GM19467 (cell line): ENCODE results near the gene CD6.

Source experiments
- ATAC-seq: cut with Tn5 transposase; IDR thresholded peaks from one replicate; pipeline ENCODE4 v1.9.1; 2021; ENCODE audit warnings: mild to moderate bottlenecking, moderate library complexity; ENCODE audit not compliant: unreplicated experiment

Gene CD6

GRCh38 chr11:61024938-61025820 is 53.7 kb downstream of the CD6 start:
- no peak for ATAC-seq

DNA sequence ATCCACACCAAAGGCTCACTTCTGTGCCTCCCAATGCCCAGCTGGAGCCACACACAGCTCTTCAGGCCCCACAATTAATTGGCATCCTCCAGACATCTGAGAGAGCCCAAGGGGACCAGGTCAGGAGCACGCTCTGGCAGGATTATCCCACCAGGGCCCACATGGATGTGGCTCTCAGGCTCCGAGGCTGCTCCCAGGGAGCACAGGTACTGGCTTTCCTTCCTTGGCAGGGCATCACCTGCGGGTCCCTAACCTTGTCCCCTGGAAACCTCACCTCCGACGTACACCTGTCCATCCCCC is 54.3 kb downstream of the CD6 start:
- no peak for ATAC-seq

DNA sequence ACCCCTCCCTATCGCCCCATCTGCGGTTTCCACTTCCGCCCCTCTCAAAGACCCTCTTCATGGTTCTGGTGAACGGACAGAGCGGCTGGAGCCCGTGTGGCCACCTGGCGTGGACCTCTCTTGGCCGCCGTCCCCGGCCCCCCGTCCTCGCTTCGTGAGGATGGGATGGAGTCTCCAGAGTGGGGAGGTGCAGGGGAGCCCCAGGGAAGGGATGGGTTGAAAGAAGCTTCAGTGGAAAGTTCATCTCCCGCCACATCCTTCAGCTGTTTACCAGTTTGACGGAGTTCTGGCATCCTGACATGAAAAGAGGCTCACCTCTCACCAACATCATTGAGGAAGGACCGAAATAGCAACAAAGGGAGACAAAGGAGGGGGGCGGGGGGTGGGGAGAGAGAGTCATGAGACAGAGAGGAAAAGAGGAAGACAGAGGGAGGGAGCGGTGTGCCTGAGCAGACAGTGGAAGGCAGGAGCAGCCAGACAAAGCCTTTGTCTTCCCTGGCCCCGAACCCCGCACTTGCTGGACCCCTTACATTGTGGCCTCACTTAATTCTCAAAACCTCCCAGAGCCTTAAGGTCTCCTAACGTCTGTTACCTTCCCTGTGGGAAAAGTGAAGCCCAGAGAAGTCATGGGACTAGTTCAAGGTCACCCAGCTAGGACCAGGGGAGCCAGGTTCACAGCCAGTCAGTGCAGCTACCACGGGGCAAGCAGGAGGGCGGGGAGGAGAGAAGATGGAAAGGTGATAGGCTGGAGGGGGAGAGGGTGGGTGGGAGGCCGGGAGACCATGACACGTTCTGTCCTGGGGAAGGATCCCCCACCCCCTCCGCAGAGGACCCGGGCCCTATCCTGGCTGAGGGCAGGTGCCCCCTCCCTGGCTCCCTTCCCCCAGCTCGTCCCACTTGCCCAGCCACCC is 54.9 kb downstream of the CD6 start:
- ATAC-seq, result no peak

DNA sequence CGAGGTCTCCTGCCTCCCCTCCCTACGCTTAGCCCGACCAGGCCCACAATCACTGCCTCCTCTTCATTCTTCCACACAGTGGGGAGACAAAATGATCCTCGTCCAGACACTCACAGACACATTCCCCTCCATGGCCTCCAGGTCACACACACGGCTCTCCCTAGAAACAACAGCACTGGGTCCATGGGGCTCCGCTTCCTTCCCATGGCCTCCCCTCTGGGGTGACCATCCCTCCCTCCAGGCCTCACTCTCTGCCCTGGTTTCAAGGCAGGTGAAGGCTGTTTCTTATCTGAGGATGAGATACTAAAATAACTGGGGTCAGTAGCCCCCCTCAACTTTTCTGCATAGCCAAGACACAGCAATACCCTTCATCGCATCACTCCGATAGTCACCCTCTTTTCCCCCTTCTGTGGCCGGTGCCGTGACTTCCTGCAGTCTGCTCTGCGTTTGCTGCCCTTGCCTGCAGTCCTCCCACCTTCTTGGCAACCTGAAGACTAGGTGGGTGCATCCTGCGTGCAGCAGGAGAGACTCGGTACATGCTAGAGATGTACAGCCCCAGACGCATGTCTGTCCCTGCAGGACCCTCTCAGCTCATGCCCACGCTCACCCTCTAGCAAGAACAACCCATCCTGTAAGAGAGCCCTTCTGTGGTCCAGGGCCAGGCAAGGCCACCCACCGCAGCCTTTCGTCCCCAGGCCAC is 55.8 kb downstream of the CD6 start:
- ATAC-seq, result no peak

DNA sequence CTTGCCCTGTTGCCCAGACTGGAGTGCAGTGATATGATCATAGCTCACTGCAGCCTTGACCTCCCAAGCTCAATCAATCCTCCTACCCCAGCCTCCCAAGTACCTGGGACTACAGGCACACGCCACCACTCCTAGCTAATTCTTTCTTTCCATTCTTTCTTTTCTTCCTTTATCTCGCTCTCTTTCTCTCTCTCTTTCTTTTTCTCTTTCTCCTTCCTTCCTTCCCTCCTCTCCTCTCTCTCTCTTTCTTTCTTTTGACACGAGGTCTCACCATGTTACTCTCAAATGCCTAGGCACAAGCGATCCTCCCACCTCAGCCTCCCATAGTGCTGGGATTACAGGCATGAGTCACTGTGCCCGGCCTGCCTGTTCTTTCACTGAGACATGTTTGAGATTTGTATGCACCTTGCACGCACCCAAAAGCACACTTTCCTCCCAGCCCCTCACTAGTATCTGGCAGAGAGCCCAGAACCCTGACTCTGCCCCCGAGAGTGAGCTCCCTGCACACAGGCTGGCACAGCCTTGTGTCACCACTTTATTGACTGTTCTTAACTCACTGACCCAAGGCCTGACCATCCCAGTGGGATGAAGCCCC is 56.8 kb downstream of the CD6 start:
- ATAC-seq, result no peak

DNA sequence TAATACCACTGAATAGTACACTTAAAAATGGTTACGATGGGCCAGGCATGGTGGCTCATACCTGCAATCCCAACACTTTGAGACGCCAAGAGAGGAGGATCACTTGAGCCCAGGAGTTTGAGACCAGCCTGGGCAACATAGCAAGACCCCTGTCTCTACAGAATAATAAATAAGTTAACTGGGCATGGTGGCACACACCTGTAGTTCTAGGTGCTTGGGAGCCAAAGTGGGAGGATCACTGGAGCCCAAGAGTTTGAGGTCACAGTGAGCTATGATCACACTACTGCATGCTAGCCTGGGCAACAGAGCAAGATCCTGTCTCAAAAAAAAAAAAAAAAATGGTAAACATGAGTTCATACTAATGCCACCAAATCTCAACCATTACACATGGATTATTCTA is 61.3 kb downstream of the CD6 start:
- ATAC-seq, result no peak

- no peak for ATAC-seq
These were observed 61.9 kb downstream of the CD6 start for GRCh38 chr11:61033417-61033816.

DNA sequence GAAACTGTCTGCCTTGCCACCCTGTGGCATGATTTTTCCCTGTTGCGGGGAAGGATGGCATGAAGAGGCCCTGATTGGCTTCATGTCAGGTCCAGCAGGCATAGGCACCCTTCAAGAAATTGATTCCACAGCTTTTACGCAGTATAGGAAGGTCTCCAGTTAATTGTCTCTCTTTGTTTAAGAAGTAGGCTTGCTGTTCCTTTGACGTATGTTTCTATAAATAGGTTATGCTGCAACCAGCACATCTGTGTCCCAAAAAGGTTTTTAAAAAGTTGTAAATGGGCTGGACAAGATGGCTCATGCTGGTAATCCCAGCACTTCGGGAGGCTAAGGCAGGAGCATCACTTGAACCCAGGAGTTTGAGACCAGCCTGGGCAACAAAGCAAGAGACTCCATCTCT is 62.6 kb downstream of the CD6 start:
- ATAC-seq, result no peak

GRCh38 chr11:61034704-61035525 is 63.4 kb downstream of the CD6 start:
- no peak for ATAC-seq

DNA sequence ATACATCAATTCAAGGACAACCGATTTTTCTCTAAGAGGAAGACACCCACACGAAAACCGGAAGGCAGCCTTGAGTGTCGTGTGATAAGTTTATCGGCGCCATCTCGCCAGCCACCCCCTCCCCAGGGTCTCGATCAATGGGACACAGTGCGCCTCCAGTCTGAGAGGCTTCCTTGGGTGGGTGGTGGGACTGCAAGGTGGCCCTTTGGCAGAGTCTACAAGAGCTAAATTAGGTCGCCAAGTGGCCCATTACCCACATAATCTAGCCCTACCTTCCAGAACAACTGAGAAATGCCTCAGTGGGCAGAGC is 64.0 kb downstream of the CD6 start:
- ATAC-seq, result no peak

DNA sequence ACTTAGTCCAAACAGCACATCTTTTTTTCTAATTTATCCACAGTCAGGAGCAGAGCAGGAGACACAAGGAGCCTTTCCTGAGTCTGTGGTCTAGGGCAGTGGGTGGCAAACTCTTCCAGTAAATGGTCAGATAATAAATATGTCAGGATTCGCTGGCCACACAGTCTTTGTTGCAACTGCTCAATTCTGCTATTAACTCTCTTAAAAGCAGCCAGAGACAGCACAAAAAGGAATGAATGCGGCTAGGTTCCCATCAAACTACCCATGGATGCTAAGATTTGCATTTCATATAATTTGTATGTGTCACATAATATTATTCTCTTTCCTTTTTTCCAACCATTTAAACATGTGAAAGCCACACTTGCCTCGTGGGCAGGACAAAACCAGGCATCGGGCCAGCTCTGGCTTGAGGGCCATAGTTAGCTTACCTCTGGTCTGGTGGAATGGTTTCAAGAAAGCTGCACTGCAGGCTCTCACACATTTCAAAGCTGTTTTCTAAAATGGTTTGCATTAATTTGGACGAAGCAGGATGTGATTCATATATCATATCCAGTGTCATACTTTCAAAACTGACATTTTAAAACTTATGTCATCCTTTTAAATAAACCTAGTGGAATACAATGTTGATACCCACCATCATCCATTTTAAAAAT is 66.1 kb downstream of the CD6 start:
- ATAC-seq, result no peak

- ATAC-seq, result no peak
These were observed 68.4 kb downstream of the CD6 start for GRCh38 chr11:61039916-61040315.

GRCh38 chr11:61041755-61042518 is 70.5 kb downstream of the CD6 start:
- peak; percentile 69 for ATAC-seq

DNA sequence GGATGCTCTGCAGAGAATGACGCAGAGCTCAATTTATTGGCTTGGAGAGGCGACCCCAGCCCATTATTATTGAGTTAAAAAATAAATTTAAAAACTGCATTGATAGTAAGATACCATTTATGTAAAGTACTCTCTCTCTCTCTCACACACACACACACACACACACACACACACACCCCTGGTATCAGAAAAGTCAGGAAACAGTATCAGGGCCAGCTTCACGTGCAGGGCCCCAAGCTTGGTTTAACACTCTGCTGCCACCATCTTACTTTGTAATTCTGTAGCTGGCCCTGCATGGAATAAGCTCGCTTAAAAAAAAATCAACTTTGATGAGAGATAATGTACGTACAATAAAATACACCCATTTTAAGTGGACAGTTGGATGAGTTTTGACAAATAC is 71.1 kb downstream of the CD6 start:
- ATAC-seq, result no peak

GRCh38 chr11:61042961-61043540 is 71.6 kb downstream of the CD6 start:
- no peak for ATAC-seq

DNA sequence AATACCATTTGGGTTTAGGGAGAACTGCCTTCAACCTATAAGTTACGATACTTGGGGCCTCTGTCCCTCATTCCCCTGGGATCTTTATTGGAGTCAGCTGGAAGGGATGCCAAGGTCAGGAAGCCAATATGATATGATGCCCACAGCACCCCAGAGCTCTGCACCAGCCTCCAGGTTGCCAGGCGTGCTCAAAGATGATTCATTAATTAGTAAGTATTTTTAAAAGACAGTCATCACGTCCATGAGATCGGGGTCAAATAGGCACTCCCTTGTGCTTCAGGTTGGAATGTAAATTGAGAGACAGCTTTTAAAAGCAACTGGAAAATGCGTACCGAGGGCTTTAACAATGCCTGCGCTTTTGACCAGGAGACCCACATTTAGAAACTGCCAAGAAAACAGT is 73.8 kb downstream of the CD6 start:
- no peak for ATAC-seq

- no peak for ATAC-seq
These were observed 75.4 kb downstream of the CD6 start for GRCh38 chr11:61046833-61047232.

- ATAC-seq, result no peak
These were observed 77.0 kb downstream of the CD6 start for GRCh38 chr11:61048368-61049062.
